SK-N-MC (cell line): ENCODE results near the gene TECPR2.

ENCODE experiments used
- DNase-seq: peaks from one replicate; pipeline ENCODE4 v3.0.0-alpha.2; 2011; ENCODE audit warnings: low read depth, low spot score
- H3K27ac ChIP-seq: fragments of 200-600 bp; sonication (generic); 2 replicates; pipeline ENCODE4 v1.5.1; 2016; ENCODE audit warnings: mixed run types
- H3K36me3 ChIP-seq: fragments of 200-600 bp; sonication (generic); 2 replicates; pipeline ENCODE4 v1.6.1; 2017; ENCODE audit warnings: antibody characterized with exemption, low read length, mixed read lengths; ENCODE audit not compliant: insufficient read depth
- H3K4me3 ChIP-seq: fragments of 200-600 bp; sonication (generic); 2 replicates; pipeline ENCODE4 v1.5.1; 2016
- H3K9ac ChIP-seq: fragments of 200-600 bp; sonication (generic); 2 replicates; pipeline ENCODE4 v1.8.0; 2017; ENCODE audit warnings: mixed run types, mixed read lengths; ENCODE audit not compliant: insufficient read length
- H3K9me3 ChIP-seq: fragments of 200-600 bp; sonication (generic); 2 replicates; pipeline ENCODE4 v1.6.1; 2017; ENCODE audit warnings: low read depth, mild to moderate bottlenecking, antibody characterized with exemption, low read length, moderate library complexity, mixed read lengths
- EZH2 ChIP-seq: fragments of 200-600 bp; sonication (generic); IDR thresholded peaks from one replicate; pipeline ENCODE4 v1.6.1; 2017; ENCODE audit warnings: antibody characterized with exemption
- FOXP2 ChIP-seq: optimal IDR thresholded peaks from 2 replicates; pipeline ENCODE3; 2011; ENCODE audit warnings: mild to moderate bottlenecking, moderate library complexity; ENCODE audit not compliant: insufficient read depth; ENCODE audit errors: extremely low read length, control extremely low read depth
- POLR2AphosphoS5 ChIP-seq: IDR thresholded peaks from 2 replicates; pipeline ENCODE4 v1.6.1; 2012; ENCODE audit warnings: mild to moderate bottlenecking, low read depth, low read length, borderline replicate concordance

Gene TECPR2

DNA sequence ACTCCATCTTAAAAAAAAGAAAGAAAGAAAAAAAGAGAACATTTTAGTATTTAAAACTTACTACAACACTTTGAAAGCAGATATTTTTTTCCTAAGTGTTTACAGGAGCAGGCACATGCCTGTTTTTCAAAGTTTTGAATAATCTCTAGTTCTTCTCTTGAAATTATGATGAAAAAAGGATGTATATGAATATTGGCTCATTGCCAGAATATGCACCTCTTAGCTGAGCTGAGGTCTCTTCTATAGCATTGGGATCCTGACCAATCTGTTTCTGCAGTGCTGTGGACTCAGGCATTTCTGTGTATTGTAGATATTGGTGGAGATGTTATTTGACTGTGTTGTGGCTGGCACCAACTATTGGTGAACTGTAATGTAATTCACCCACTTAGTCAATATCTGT is 15.0 kb downstream of the TECPR2 start:
- no peaks in the 10 kb centered on the region for H3K9me3 ChIP-seq

GRCh38 chr14:102378830-102379229 is 16.1 kb downstream of the TECPR2 start:
- no peak overlapping the region for H3K9ac ChIP-seq
- H3K9me3 ChIP-seq: no peaks in the 10 kb centered on the region
- no peak overlapping the region for H3K27ac ChIP-seq
- TF ChIP-seq FOXP2 (no peak), POLR2AphosphoS5 (no peak), EZH2 (no peak)
- DNase-seq: no peak
- peaks cover 8% of the 10 kb centered on the region for H3K36me3 ChIP-seq
- no peak overlapping the region for H3K4me3 ChIP-seq

More for the DNA sequence above, 15.0 kb downstream of the TECPR2 start:
- Histone ChIP-seq H3K27ac (no peak overlapping the region), H3K36me3 (peaks cover 8% of the 10 kb centered on the region), H3K9ac (no peak overlapping the region), H3K4me3 (no peak overlapping the region)
- no peak for TF ChIP-seq POLR2AphosphoS5
- TF ChIP-seq EZH2: no peak
- no peak for TF ChIP-seq FOXP2
- no peak for DNase-seq

- no peak overlapping the region for H3K4me3 ChIP-seq
- H3K36me3 ChIP-seq: 0 out of 2 replicates have a peak, but pooled peaks cover 4% of the 10 kb centered on the region
- DNase-seq: no peak
- no peaks in the 10 kb centered on the region for H3K9me3 ChIP-seq
- H3K27ac ChIP-seq: no peak overlapping the region
- H3K9ac ChIP-seq: no peak overlapping the region
- no peak for TF ChIP-seq POLR2AphosphoS5
- TF ChIP-seq FOXP2: no peak
- no peak for TF ChIP-seq EZH2
Measured at GRCh38 chr14:102387086-102387485, 24.3 kb downstream of the TECPR2 start.

GRCh38 chr14:102389246-102389645 is 26.5 kb downstream of the TECPR2 start:
- Histone ChIP-seq H3K4me3 (no peak overlapping the region), H3K36me3 (0 out of 2 replicates have a peak, but pooled peaks cover 4% of the 10 kb centered on the region), H3K9ac (no peak overlapping the region), H3K27ac (peak overlapping the region; percentile 83), H3K9me3 (no peaks in the 10 kb centered on the region)
- no peak for DNase-seq
- TF ChIP-seq EZH2 (no peak), POLR2AphosphoS5 (no peak), FOXP2 (no peak)

DNA sequence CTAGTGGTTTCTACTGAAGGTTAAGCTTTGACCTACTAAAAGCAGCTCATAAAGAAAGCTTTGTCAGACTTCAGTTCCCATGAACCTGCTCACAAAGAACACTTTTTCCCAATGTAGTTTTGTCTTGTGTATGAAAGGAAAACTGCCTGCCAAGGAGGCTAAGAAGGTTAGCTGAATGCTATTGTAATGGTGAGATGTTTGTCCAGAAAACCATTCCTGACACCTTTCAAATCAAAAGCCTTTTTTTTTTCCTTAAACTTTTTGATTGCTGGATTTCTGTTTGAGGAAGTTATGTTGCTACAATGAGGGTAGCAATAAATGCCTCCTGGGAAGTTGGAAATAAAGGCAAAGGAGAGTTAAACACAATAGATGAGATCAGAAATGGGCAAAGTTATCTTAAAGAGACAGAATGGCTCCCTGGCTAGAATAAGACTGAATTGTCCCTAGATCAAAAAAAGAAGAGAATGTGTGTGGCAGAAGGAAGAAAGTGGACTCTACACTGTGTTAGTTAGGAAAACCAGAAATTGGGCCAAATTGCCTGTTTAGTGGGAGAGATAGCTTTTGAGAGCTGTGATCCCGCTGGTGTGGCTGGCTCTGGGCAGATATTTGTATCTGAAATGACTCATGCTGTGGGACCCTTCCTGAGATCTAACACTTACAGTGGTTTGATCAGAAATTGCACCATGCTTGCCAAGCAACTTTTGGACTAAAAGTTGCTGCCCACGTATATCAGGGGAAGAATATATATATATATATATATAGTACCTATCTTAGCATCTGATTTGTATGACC is 27.5 kb downstream of the TECPR2 start:
- Histone ChIP-seq H3K9me3 (no peaks in the 10 kb centered on the region), H3K36me3 (0 out of 2 replicates have a peak, but pooled peaks cover 4% of the 10 kb centered on the region), H3K27ac (peak overlapping the region; percentile 83), H3K9ac (no peak overlapping the region), H3K4me3 (no peak overlapping the region)
- TF ChIP-seq EZH2 (no peak), FOXP2 (no peak), POLR2AphosphoS5 (no peak)
- DNase-seq: no peak

- H3K27ac ChIP-seq: peak overlapping the region; percentile 38; the same call in 1 of the 2 replicates
- peaks cover 9% of the 10 kb centered on the region; the same call in 1 of the 2 replicates for H3K36me3 ChIP-seq
- no peak for DNase-seq
- TF ChIP-seq POLR2AphosphoS5 (no peak), EZH2 (no peak), FOXP2 (no peak)
- no peaks in the 10 kb centered on the region for H3K9me3 ChIP-seq
- H3K4me3 ChIP-seq: no peak overlapping the region
- H3K9ac ChIP-seq: no peak overlapping the region
Measured at GRCh38 chr14:102392506-102392905, 29.8 kb downstream of the TECPR2 start.

DNA sequence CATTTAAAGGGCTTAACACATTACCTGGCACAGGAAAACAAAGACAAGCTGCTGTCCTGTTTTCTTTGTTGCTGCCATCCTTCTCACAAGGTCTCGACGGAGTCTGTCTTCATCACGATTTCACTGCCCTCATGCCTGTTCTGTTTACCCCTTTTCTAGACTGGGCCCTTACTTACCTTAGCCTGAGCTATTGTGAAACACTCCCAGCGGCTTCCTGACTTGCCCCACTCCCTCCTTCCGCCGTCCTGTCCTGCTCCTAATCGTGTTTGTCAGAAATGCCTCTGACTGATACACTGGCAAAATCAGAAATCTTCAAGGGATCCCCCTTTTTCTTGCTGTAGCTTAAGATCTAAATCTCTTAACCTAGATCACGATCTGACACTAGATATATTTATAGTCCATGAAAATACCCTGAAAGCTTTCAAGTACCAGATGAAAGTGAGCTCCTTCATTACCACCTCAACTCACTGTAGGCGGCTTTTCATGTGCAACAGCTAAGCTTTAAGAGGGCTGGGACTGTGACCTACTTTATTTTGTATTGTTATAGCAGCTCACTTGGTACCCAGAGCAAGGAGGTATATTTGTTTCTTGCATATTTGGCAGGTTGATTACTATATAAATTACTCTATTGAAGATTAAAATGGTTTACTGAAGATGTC is 32.1 kb downstream of the TECPR2 start:
- TF ChIP-seq POLR2AphosphoS5: no peak
- no peak for TF ChIP-seq EZH2
- no peak for TF ChIP-seq FOXP2
- no peak overlapping the region for H3K9ac ChIP-seq
- peaks cover 5% of the 10 kb centered on the region; the same call in 1 of the 2 replicates for H3K36me3 ChIP-seq
- H3K4me3 ChIP-seq: no peak overlapping the region
- no peak overlapping the region for H3K27ac ChIP-seq
- no peaks in the 10 kb centered on the region for H3K9me3 ChIP-seq
- no peak for DNase-seq

DNA sequence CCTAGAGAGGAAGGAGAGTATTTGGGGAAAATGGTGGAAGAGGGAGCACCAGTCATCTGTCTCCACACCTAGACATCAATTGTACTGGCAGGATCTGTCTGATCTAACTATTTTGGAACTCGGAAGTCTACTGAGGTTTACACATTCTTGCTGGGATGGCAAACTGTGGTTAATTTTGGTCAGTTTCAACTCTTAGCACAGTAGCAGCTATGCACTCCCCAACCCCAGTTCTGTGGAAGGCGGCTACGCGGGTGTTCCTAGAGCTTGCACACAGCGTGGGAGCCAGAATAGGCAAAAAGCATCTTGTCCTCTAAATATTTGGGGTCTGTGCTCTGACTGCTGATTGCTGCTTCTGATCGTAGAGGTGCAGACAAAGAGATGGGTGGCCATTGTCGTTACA is 33.8 kb downstream of the TECPR2 start:
- H3K36me3 ChIP-seq: peaks cover 5% of the 10 kb centered on the region; the same call in 1 of the 2 replicates
- no peak for DNase-seq
- H3K9ac ChIP-seq: no peak overlapping the region
- no peak overlapping the region for H3K4me3 ChIP-seq
- no peaks in the 10 kb centered on the region for H3K9me3 ChIP-seq
- TF ChIP-seq POLR2AphosphoS5 (no peak), EZH2 (no peak), FOXP2 (no peak)
- H3K27ac ChIP-seq: no peak overlapping the region

- Histone ChIP-seq H3K9ac (no peak overlapping the region), H3K27ac (no peak overlapping the region), H3K4me3 (no peak overlapping the region), H3K9me3 (peaks cover 5% of the 10 kb centered on the region; the same call in 1 of the 2 replicates), H3K36me3 (peaks cover 6% of the 10 kb centered on the region)
- DNase-seq: no peak
- TF ChIP-seq FOXP2: no peak
- no peak for TF ChIP-seq POLR2AphosphoS5
- no peak for TF ChIP-seq EZH2
Measured at GRCh38 chr14:102403028-102403427, 40.3 kb downstream of the TECPR2 start.
